Testis (tissue), 3 donors: ENCODE results near the gene HSD17B7. TPM values are rescaled to one million over a fixed set of nuclear protein-coding genes. Genes with fewer than 3 reads are reported as not detected.
"Not testable (repeated sequence)": the region's sequence is repeated elsewhere in the genome, so short reads cannot be mapped to it uniquely, and the experiment has no call there.

Source experiments
- DNase-seq: peaks from one replicate; pipeline ENCODE4 v3.0.0-alpha.2; 2019
- H3K27ac ChIP-seq, 2 donors: fragments of 200-600 bp; sonication (generic); one replicate each; pipeline ENCODE4 v1.5.1; 2019
- H3K27me3 ChIP-seq: fragments of 200-600 bp; sonication (generic); one replicate; pipeline ENCODE4 v1.5.1; 2019
- H3K36me3 ChIP-seq: fragments of 200-600 bp; sonication (generic); one replicate; pipeline ENCODE4 v1.5.1; 2017; ENCODE audit warnings: low read depth; ENCODE audit errors: missing control alignments
- H3K4me1 ChIP-seq: fragments of 200-600 bp; sonication (generic); one replicate; pipeline ENCODE4 v1.5.1; 2019
- H3K4me3 ChIP-seq, 2 donors: fragments of 200-600 bp; sonication (generic); one replicate each; pipeline ENCODE4 v1.5.1; 2017 to 2019
- H3K9me3 ChIP-seq: fragments of 200-600 bp; sonication (generic); one replicate; pipeline ENCODE4 v1.5.1; 2017
- CTCF ChIP-seq, 3 experiments: fragments of 450-650 bp in 2 of 3; fragments of 200-600 bp in 1 of 3; sonication (generic) in 1 of 3; IDR thresholded peaks; one replicate each; pipeline ENCODE4 v1.5.1; 2016 to 2019; ENCODE audit warnings: antibody characterized with exemption in 3 of 3, mild to moderate bottlenecking in 2 of 3, moderate library complexity in 1 of 3
- POLR2A ChIP-seq: fragments of 450-650 bp; IDR thresholded peaks from one replicate; pipeline ENCODE4 v1.6.1; 2017; ENCODE audit warnings: antibody characterized with exemption, mild to moderate bottlenecking, moderate library complexity
- WGBS, 2 donors: methylation state at CpG; one replicate each; pipeline ENCODE4 v1.1.5; 2018; 5-methylcytosine and 5-hydroxymethylcytosine counted together
- intact Hi-C: fragments of 100-400 bp; cut with DNase I; formaldehyde crosslinking; loops from one replicate; pipeline ENCODE4 v1.15.1; 2023; ENCODE audit warnings: low total_unique reads
- polyA plus RNA-seq: library from polyadenylated mRNA; stranded (reverse); fragments of 350-450 nt; fragmentation: Illumina TruSeq; extraction: RNeasy Lipid Tissue Mini Kit (QIAGEN cat#74804); gene quantifications from one replicate; pipeline ENCODE4 v1.2.3, GENCODE V29; 2014; ENCODE audit warnings: low read depth, low replicate concordance; ENCODE audit not compliant: insufficient read depth
- total RNA-seq, 2 donors: library from RNA; depleted of rRNA; stranded (reverse); fragments of >200 nt; gene quantifications; one replicate each; pipeline ENCODE4 v1.2.3, GENCODE V29; 2016

HSD17B7 gene
- total and polyA plus RNA-seq, 3 donors from 2014 or later, result 7.9 to 10.7 (median 9.8) TPM

DNA sequence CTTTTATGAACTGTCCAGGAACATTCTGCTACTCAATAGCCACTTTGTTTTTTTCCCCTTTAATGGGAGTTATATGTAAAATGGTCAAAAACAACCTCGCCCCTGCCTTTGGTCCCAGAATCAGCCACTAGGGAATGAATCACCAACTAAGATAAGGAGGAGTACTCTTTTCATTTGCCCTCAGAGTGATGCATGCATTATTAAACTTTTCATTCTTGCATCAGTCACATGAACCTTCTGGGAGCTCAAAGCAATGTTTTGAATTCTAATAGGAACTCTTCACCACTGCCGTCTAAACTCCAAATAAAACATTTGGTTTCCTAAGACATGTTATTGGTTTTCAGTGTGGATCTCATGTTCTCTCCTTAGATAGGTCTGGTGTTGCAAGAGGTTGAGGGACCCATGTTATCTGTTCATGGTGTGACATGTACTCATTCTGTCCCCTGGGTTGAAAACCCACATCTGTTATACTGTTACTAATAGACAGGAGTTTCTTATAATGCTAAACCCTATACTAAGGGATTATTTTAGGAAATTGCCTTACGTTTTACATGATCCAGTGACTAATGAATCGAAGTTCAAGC lies 17.8 kb upstream of the HSD17B7 start:
- Histone ChIP-seq H3K27ac (no peak overlapping the region), H3K36me3 (no peaks in the 10 kb centered on the region)
- no peak for DNase-seq

GRCh38 chr1:162774007-162774406 lies 16.5 kb upstream of the HSD17B7 start:
- Histone ChIP-seq H3K4me1 (no peaks in the 10 kb centered on the region), H3K36me3 (no peaks in the 10 kb centered on the region), H3K27me3 (no peaks in the 10 kb centered on the region), H3K27ac (no peak overlapping the region), H3K4me3 (no peak overlapping the region), H3K9me3 (no peaks in the 10 kb centered on the region)
- intact Hi-C loops, result no loop called here
- no peak for DNase-seq
- no peak for TF ChIP-seq CTCF (IDR thresholded peaks at IDR 0.05)
- TF ChIP-seq POLR2A, result no peak

More for the DNA sequence above, 17.8 kb upstream of the HSD17B7 start:
- WGBS, 2 donors, result 86 to 91% methylated on average over 4 of the region's 4 CpGs
- Histone ChIP-seq H3K9me3 (no peaks in the 10 kb centered on the region), H3K4me3 (no peak overlapping the region), H3K4me1 (no peaks in the 10 kb centered on the region), H3K27me3 (no peaks in the 10 kb centered on the region)
- intact Hi-C loops, result no loop called here
- no peak for TF ChIP-seq POLR2A

- TF ChIP-seq CTCF (IDR thresholded peaks at IDR 0.05) (no peak), POLR2A (no peak)
- no peak overlapping the region for H3K4me3 ChIP-seq
- WGBS, 2 donors, result 96 to 100% methylated on average over 1 of the region's 1 CpG
- H3K27me3 ChIP-seq, result no peaks in the 10 kb centered on the region
- intact Hi-C loops, result no loop called here
- no peaks in the 10 kb centered on the region for H3K36me3 ChIP-seq
- H3K9me3 ChIP-seq, result no peaks in the 10 kb centered on the region
- no peaks in the 10 kb centered on the region for H3K4me1 ChIP-seq
- no peak overlapping the region for H3K27ac ChIP-seq
- DNase-seq, result no peak
Observed at GRCh38 chr1:162779043-162779442, 11.5 kb upstream of the HSD17B7 start.

DNA sequence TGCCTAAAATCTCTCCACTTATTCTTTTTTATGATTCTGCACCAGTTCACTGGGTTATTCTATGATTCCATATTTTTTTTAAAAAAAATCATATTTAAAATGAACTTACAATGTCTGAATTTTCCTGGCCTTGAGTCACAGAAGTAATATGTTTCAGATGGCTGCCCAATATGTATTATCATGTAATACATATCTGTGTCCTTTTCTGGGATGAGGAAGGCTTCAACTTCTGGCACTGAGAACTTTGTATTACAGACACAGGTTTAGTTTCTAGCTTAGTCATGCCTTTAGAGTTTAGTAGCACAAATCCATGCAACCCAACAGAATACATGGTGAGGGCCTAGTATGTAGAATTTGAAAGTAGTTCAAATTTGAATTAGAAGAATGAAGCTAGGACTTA lies 7.8 kb upstream of the HSD17B7 start:
- intact Hi-C loops, result no loop called here
- no peak for DNase-seq
- Histone ChIP-seq H3K4me1 (no peaks in the 10 kb centered on the region), H3K27ac (no peak overlapping the region), H3K9me3 (no peaks in the 10 kb centered on the region), H3K27me3 (no peaks in the 10 kb centered on the region), H3K4me3 (no peak overlapping the region), H3K36me3 (no peaks in the 10 kb centered on the region)
- no peak for TF ChIP-seq CTCF (IDR thresholded peaks at IDR 0.05)
- no peak for TF ChIP-seq POLR2A

- intact Hi-C loops, result not testable (repeated sequence)
Observed at GRCh38 chr1:162784926-162785325, 5.6 kb upstream of the HSD17B7 start.

DNA sequence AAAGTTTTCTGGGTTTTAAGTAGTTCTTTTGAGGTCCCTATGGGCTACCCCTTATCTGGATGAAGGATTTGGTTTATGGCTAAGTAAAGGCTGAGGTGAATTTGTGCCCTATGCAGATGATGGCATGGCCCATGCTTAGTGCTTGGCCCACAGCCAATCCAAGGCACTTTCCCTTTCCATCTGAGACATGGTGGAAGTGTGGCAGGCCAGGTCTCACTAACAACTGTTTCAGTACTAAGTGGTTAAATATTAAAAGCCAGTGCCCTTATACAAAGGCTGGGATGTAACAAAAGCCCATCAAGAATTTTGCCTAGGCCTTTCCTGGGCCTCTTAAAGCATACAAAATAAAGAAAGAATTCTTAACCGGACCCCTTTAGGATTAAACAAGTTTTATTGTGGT lies 1.7 kb upstream of the HSD17B7 start:
- H3K9me3 ChIP-seq, H3K4me1 ChIP-seq, H3K27me3 ChIP-seq, H3K36me3 ChIP-seq, H3K4me3 ChIP-seq, DNase-seq, intact Hi-C loops: not testable (repeated sequence)
- H3K27ac ChIP-seq, result peak overlapping the region in 1 of 2 donors; percentile 95
- WGBS, 2 donors, result 76 to 83% methylated on average over 1 of the region's 1 CpG

More at GRCh38 chr1:162784926-162785325, 5.6 kb upstream of the HSD17B7 start:
- H3K9me3 ChIP-seq, H3K4me3 ChIP-seq, DNase-seq, H3K27me3 ChIP-seq, H3K36me3 ChIP-seq, H3K4me1 ChIP-seq: not testable (repeated sequence)
- WGBS, 2 donors, result 91 to 92% methylated on average over 1 of the region's 1 CpG
- peak overlapping the region in 1 of 2 donors; percentile 15 for H3K27ac ChIP-seq

GRCh38 chr1:162790985-162791357 lies 469 bp downstream of the HSD17B7 start:
- H3K27me3 ChIP-seq, intact Hi-C loops, DNase-seq, H3K4me1 ChIP-seq, H3K36me3 ChIP-seq, H3K9me3 ChIP-seq: not testable (repeated sequence)
- WGBS, 2 donors, result 0% methylated on average over 8 of the region's 8 CpGs; no CpG with 5 or more reads in 1 of the 2 donors
- peak overlapping the region in 1 of 2 donors; percentile 96 for H3K27ac ChIP-seq
- H3K4me3 ChIP-seq, result peak overlapping the region; percentile 53 to 61

DNA sequence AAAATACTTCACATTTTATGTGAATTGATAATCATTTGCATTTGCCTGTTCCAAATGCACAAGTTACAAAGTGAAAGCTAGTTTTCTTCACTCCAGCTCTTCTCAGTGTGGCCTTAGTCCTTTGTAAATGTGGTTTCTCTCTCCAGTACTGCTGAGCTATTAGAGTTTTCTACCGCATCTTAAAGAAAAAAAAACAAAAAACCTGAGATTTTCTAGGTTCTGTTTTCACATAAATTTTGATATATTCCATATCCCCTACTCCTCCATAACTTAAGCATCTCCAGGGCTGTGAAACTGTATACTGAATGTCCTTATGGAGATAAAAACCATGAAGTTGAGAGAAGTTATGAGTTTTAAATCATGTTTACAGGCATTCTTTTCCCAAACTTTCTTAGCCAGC lies 3.8 kb downstream of the HSD17B7 start:
- H3K36me3 ChIP-seq, DNase-seq, H3K9me3 ChIP-seq, H3K27me3 ChIP-seq, intact Hi-C loops, H3K4me3 ChIP-seq, H3K27ac ChIP-seq, H3K4me1 ChIP-seq: not testable (repeated sequence)
- WGBS, 2 donors, result 64 to 76% methylated on average over 1 of the region's 1 CpG

DNA sequence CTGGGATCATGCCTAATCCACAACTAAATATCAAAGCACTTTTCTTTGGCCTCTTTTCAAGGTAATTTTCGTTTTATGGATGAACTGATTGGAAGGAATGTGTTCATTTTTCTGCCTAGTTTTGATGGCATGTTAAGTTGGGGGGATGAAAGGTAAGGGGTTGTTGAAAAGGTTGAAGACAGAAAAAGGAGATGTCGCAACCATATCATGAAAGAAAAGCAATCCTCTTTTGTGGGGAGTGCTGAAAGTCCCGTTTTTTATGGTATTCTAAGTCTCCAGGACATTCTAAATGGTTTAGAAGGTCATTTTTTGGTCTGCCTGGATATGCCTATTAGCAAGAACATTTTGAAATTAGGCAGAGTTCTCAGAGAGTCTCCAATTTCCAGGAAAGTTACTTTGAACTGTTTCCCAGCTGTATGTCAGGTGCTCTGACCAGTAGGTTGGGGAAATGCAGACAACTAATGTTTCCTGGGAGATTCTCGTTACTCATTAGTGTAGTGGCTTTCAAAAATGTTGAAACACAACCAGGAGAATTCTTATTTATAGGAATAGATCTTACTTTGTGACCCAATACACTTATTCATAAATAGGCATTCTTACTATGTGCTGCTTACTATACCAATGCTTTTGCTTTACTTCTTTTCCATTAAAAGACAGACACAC lies 6.2 kb downstream of the HSD17B7 start:
- 51 to 56% methylated on average over 4 of the region's 4 CpGs for WGBS, 2 donors
- DNase-seq, H3K27ac ChIP-seq, H3K27me3 ChIP-seq, H3K9me3 ChIP-seq, H3K36me3 ChIP-seq, H3K4me3 ChIP-seq, H3K4me1 ChIP-seq, intact Hi-C loops: not testable (repeated sequence)
